HG03196 (cell line): ENCODE results near the gene NDUFS6.

Experiments
- ATAC-seq: cut with Tn5 transposase; IDR thresholded peaks from one replicate; pipeline ENCODE4 v1.9.1; 2021; ENCODE audit not compliant: unreplicated experiment

Gene NDUFS6

GRCh38 chr5:1845696-1846095 is 44.5 kb downstream of the NDUFS6 start:
- ATAC-seq: no peak

- no peak for ATAC-seq
Observed at GRCh38 chr5:1846583-1846982, 45.4 kb downstream of the NDUFS6 start.

GRCh38 chr5:1847056-1847455 is 45.8 kb downstream of the NDUFS6 start:
- no peak for ATAC-seq

- no peak for ATAC-seq
Observed at GRCh38 chr5:1847611-1848010, 46.4 kb downstream of the NDUFS6 start.

DNA sequence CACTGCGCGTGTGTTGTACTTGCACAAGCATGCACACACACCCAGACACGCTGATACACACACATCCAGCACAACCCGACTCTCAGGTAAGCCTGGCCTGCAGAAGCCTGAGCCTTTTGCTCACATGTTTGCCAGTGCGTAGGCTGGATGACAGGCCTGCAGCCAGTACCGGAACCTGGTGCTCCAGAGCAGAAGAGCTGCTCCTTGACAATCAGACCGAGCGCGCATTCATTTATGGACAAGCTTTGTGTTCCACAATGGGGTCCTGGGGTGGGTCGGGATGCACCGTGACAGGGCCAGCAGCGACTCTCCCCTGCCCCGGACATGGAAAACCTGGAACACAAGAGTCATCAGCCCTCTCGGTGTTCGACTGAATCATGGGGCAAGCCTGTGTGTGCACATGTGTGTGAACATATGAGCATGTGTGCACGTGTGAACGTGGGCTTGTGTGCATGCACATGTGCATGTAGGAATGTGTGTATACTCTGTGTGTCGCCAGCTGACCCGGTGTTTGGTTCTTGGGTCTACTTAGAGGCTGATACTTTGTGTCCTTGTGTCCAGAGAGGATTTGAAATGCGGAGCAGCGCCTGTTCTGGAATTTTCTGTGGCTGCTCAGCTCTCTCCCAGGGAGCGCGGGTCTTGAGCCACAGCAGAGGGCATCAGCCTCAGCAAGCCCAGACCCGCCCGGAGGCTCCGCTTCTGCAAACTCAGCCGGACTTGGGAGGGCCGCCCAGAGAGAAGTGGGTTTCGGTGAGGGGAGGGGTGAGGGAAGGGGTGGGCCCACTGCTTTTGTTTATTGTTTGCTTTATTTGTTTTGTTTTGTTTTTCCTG is 49.3 kb downstream of the NDUFS6 start:
- ATAC-seq: no peak

GRCh38 chr5:1851290-1851934 is 50.2 kb downstream of the NDUFS6 start:
- no peak for ATAC-seq

DNA sequence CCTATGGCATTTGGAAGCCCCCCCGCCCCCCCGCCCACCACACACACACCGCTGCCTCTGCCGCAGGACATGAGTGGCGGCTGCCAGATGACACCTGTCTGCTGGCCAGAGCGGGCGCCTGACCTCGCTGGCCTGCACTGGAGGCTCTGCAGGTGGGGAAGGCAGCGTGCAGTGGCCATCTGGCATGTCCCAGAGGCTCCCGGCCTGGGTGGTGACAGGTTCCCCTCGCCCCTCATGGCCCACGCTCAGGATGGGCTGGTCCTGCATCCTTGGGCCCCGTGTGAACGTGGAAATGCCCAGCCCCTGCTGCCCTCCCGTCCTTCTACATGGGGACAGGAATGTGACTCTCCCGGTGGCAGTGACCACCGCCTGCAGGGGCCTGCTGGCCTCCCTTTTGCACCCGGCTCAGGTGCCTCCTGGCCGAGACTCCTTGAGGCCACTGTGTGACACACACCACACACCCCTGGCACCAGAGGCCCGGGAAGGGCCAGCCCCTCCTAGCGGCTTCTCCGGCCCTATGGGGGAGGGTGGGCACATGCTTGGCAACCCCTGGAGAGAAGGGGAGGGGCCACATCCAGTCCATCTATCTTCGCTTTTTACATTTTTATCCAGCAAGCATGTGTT is 51.2 kb downstream of the NDUFS6 start:
- no peak for ATAC-seq

GRCh38 chr5:1853531-1853930 is 52.3 kb downstream of the NDUFS6 start:
- no peak for ATAC-seq

DNA sequence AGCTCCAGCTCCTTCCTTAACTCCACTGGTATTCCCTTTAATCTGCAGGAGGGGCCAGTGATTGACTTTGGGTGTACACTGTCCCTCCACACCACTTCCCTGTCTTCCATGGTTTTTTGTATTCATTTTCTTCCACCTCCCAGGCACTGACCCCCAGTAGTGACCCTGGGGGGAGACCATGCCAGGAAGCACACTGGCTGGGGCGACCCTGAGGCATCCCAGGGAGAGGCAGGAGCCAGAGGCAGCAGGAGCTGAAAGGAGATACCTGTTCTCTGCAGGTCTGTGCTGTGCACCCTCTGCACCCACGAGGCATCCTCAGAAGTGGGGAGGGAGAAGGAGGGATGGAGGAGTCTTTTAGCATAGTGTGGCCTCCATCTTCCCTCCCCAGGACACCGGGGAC is 53.9 kb downstream of the NDUFS6 start:
- ATAC-seq: no peak

GRCh38 chr5:1855596-1855995 is 54.4 kb downstream of the NDUFS6 start:
- no peak for ATAC-seq

- no peak for ATAC-seq
Observed at GRCh38 chr5:1856596-1857255, 55.5 kb downstream of the NDUFS6 start.

DNA sequence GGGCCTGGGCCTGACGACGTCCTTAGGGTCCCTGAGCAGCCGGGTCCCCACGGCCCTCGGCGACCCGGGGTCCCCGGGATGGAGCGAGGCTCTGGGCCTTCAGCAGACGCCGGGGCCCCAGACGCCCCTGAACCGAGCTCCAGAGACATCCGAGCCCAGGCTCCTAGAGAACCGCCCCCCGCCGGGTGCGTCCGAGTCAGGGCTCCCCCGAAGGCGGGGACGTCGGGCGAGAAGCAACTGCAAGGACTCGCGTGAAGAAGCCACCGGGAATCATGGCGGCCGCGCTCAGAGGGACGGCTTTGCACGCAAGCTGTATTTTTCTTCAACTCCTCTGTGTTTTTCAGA is 56.0 kb downstream of the NDUFS6 start:
- no peak for ATAC-seq

DNA sequence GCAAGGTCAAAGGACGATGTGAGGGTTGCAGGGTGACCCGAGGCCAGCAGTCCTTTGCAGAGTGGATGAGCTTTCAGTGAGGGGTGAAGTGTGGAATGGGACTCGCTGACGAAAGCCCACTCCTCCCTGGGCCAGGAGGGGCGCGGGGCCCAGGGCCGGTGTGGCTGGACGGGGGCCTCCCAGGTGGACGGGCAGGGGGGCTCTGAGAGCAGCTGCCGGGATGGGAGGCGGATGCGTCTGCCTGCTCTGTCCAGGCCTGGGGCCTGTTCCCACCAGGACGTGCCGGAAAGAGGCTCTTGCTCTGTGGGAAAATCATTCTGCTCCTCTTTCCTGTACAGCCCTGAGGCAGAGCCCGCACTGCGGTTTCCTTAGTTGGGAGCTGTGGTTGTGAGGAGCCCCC is 57.2 kb downstream of the NDUFS6 start:
- no peak for ATAC-seq

DNA sequence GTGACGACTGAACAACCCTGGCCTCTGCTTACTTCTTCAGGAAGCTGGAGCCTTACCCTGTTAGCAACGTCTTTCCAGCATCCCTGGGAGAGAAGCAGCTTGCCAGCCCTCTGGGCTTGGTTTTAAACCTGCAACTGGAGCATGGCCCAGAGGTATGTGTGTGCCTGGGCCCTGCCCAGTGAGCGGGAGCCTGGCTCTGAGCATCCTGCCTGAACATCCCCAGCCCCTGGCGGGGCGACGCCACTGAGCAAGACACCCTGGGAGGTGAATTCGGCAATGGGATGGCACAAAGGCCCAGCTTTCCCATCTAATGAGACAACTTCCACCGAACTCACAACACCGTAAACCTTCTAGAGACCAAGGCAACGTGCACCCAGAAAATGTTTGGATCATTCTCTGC is 57.9 kb downstream of the NDUFS6 start:
- ATAC-seq: no peak

- no peak for ATAC-seq
Observed at GRCh38 chr5:1860021-1860610, 58.9 kb downstream of the NDUFS6 start.

GRCh38 chr5:1860949-1861348 is 59.7 kb downstream of the NDUFS6 start:
- no peak for ATAC-seq

GRCh38 chr5:1864896-1865440 is 63.8 kb downstream of the NDUFS6 start:
- no peak for ATAC-seq

DNA sequence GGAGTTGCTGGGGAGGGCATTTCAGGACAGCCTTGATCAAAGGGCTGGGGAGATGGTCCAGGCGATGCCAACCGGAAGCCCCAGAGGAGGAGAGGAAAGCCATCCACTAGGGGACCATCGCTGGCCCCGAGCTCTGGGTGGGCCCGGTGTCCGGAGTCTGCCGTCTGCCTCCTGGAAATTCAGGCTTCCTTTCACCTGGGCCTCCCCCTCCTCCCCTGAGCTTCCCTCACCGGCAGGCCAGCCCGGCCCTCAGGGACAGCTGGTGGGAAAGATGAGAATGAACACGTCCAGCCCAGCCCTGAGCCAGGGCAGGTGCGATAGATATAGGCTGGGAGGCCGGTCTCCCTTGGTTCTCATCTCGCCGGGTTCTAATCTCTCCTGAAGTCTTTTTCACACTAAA is 64.3 kb downstream of the NDUFS6 start:
- ATAC-seq: no peak
